HEK293 (cell line): ENCODE results near the gene RB1.

Source experiments
- CTCF ChIA-PET: fragments of 350-600 bp; formaldehyde crosslinking; extraction: SDS; loops from one replicate; lab custom pipeline; 2021; ENCODE audit warnings: antibody characterized with exemption; lab: Yijun Ruan, JAX
- POLR2A ChIA-PET: fragments of 300-600 bp; formaldehyde crosslinking; extraction: SDS; loops from one replicate; lab custom pipeline; 2020; ENCODE audit warnings: antibody characterized with exemption, inconsistent platforms; lab: Yijun Ruan, JAX
- H3K27ac ChIP-seq: fragments of 200-500 bp; sonication (Bioruptor generic); 2 replicates; pipeline ENCODE4 v1.5.1; 2014; ENCODE audit warnings: low read depth, low read length, control low read depth, inconsistent platforms; ENCODE audit errors: extremely low read depth
- H3K36me3 ChIP-seq, 2 experiments: fragments of 200-500 bp in 1 of 2; sonication (Bioruptor generic) in 1 of 2; 1 replicate in 1 of 2; 2 replicates in 1 of 2; pipeline ENCODE4 v1.5.1; 2014 to 2017; ENCODE audit warnings: inconsistent platforms in 2 of 2, low read length in 2 of 2; ENCODE audit not compliant: control insufficient read depth in 2 of 2, insufficient read depth in 1 of 2
- H3K4me1 ChIP-seq: fragments of 200-500 bp; sonication (Bioruptor generic); 2 replicates; pipeline ENCODE4 v1.5.1; 2014; ENCODE audit warnings: mild to moderate bottlenecking, low read length, inconsistent platforms; ENCODE audit not compliant: control insufficient read depth, insufficient read depth
- H3K4me3 ChIP-seq: 2 replicates; pipeline ENCODE4 v1.5.1; 2011; ENCODE audit warnings: low read depth, mild to moderate bottlenecking, control low read depth, low read length, moderate library complexity
- H3K9me3 ChIP-seq: fragments of 200-500 bp; sonication (Bioruptor generic); 2 replicates; pipeline ENCODE4 v1.5.1; 2014; ENCODE audit warnings: low read depth, low read length, inconsistent platforms; ENCODE audit not compliant: control insufficient read depth, insufficient read depth
- GLI4 ChIP-seq: fragments of 450-650 bp; formaldehyde crosslinking; IDR thresholded peaks from 2 replicates; pipeline ENCODE4 v1.5.1; 2016; ENCODE audit warnings: missing biosample characterization, missing genetic modification characterization
- KLF16 ChIP-seq: fragments of 450-650 bp; formaldehyde crosslinking; IDR thresholded peaks from 2 replicates; pipeline ENCODE4 v1.5.1; 2017; ENCODE audit warnings: missing biosample characterization, missing genetic modification characterization
- KLF8 ChIP-seq: fragments of 450-650 bp; formaldehyde crosslinking; IDR thresholded peaks from 2 replicates; pipeline ENCODE4 v1.5.1; 2016; ENCODE audit warnings: missing biosample characterization, missing genetic modification characterization
- PRDM1 ChIP-seq: fragments of 450-650 bp; formaldehyde crosslinking; IDR thresholded peaks from 2 replicates; pipeline ENCODE4; 2016; ENCODE audit warnings: missing biosample characterization, missing genetic modification characterization
- SALL2 ChIP-seq: fragments of 450-650 bp; formaldehyde crosslinking; IDR thresholded peaks from 2 replicates; pipeline ENCODE4 v1.5.0; 2017; ENCODE audit warnings: missing biosample characterization, mild to moderate bottlenecking, missing genetic modification characterization, borderline replicate concordance
- ZBTB7A ChIP-seq: fragments of 450-650 bp; formaldehyde crosslinking; IDR thresholded peaks from 2 replicates; pipeline ENCODE4 v1.5.1; 2016; ENCODE audit warnings: low read depth, missing biosample characterization, missing genetic modification characterization
- ZFHX2 ChIP-seq: fragments of 450-650 bp; formaldehyde crosslinking; conservative IDR thresholded peaks from 2 replicates; pipeline ENCODE4 v1.5.1; 2016; ENCODE audit warnings: missing biosample characterization, missing genetic modification characterization
- ZNF169 ChIP-seq: fragments of 450-650 bp; formaldehyde crosslinking; IDR thresholded peaks from 2 replicates; pipeline ENCODE4 v1.5.1; 2016; ENCODE audit warnings: missing biosample characterization, missing genetic modification characterization
- ZNF174 ChIP-seq: fragments of 450-650 bp; formaldehyde crosslinking; IDR thresholded peaks from 2 replicates; pipeline ENCODE4 v1.5.0; 2017; ENCODE audit warnings: missing biosample characterization, mild to moderate bottlenecking, missing genetic modification characterization
- ZNF248 ChIP-seq: fragments of 450-650 bp; formaldehyde crosslinking; IDR thresholded peaks from 2 replicates; pipeline ENCODE4 v1.5.1; 2017; ENCODE audit warnings: missing biosample characterization, missing genetic modification characterization
- ZNF292 ChIP-seq: fragments of 450-650 bp; formaldehyde crosslinking; IDR thresholded peaks from 2 replicates; pipeline ENCODE4 v1.5.1; 2016; ENCODE audit warnings: low read depth, missing biosample characterization, missing genetic modification characterization, borderline replicate concordance
- ZNF366 ChIP-seq: fragments of 450-650 bp; formaldehyde crosslinking; conservative IDR thresholded peaks from 2 replicates; pipeline ENCODE4 v1.5.1; 2016; ENCODE audit warnings: missing biosample characterization, missing genetic modification characterization
- ZNF549 ChIP-seq: fragments of 450-650 bp; IDR thresholded peaks from 2 replicates; pipeline ENCODE4 v1.5.1; 2018; ENCODE audit warnings: missing biosample characterization, missing genetic modification characterization, mild to moderate bottlenecking, inconsistent platforms, moderate library complexity
- ZNF585B ChIP-seq: fragments of 450-650 bp; formaldehyde crosslinking; IDR thresholded peaks from 2 replicates; pipeline ENCODE4 v1.5.1; 2016; ENCODE audit warnings: missing biosample characterization, missing genetic modification characterization
- ZNF707 ChIP-seq: fragments of 450-650 bp; formaldehyde crosslinking; IDR thresholded peaks from 2 replicates; pipeline ENCODE4 v1.5.1; 2016; ENCODE audit warnings: missing biosample characterization, missing genetic modification characterization
- ZNF785 ChIP-seq: fragments of 450-650 bp; formaldehyde crosslinking; IDR thresholded peaks from 2 replicates; pipeline ENCODE4 v1.5.1; 2016; ENCODE audit warnings: missing biosample characterization, missing genetic modification characterization
- TF ChIP-seq, protein P1 (sequence below): fragments of 450-650 bp; formaldehyde crosslinking; IDR thresholded peaks from 2 replicates; pipeline ENCODE4 v1.5.1; 2016; ENCODE audit warnings: missing biosample characterization, missing genetic modification characterization, low read depth
- TF ChIP-seq, protein P2 (sequence below): fragments of 450-650 bp; formaldehyde crosslinking; IDR thresholded peaks from 2 replicates; pipeline ENCODE4 v1.5.1; 2016; ENCODE audit warnings: missing biosample characterization, missing genetic modification characterization
- TF ChIP-seq, protein P3 (sequence below): fragments of 450-650 bp; formaldehyde crosslinking; IDR thresholded peaks from 2 replicates; pipeline ENCODE4 v1.5.1; 2016; ENCODE audit warnings: missing biosample characterization, missing genetic modification characterization

The RB1 gene

DNA sequence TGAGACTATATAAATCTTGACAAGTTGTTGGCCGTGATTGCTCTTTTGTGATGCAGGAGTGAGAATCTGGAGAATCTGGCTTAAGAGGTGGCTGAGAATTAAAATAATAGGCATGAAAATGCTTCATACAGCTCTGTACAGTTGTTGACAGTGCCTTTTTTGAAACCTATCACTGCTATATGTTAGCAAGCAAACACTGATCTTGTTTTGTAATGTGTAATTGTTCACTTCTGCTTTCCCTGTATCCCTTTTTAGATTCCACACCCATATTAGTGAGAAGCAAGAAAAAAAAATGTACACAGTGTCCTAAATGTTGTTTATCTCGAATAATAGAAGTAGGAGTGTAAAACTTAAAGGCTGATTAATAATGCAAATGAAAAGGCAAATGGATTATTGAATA lies 39.5 kb upstream of the RB1 start (continued):
- TF ChIP-seq ZNF549 (tag by site-specific recombination) = no peak
- TF ChIP-seq, all 188 proteins: peak for 0

DNA sequence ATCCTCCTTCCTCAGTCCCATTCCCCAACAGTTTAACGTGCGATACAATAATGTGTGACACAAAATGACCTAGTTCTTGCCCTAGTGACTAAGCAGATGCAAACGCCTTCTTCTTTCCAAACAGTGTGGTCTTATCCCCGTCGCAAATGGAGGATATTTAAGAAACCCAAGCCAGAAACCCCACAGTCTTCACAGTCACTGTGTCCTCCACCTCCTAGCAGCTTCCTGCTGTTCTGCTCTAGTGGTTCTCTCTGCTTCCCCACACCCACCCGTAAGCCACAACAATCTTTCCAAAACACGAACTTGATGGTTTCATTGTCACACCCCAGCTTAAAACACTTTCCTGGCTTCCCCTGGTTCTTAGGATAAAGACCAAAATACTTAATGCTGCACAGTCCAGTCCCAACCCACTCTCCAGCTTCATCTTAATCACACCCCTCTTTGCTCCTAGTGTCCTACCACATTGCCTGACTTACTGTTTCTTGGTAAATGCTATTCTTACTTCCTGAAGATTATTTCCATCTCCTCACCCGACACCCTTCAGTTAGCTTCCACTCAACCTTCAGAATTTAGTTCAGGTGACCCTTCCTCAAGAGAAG lies 38.2 kb upstream of the RB1 start:
- TF ChIP-seq ZBTB7A (tag by site-specific recombination) (no peak), ZNF248 (tag by site-specific recombination) (no peak), ZNF174 (tag by site-specific recombination) (no peak), KLF16 (tag by site-specific recombination) (no peak), ZNF169 (tag by site-specific recombination) (no peak), ZNF585B (tag by site-specific recombination) (no peak), SALL2 (tag by site-specific recombination) (no peak), ZFHX2 (tag by site-specific recombination) (no peak), PRDM1 (tag by site-specific recombination) (no peak), ZNF707 (tag by site-specific recombination) (no peak)
- TF ChIP-seq, protein P1, sequence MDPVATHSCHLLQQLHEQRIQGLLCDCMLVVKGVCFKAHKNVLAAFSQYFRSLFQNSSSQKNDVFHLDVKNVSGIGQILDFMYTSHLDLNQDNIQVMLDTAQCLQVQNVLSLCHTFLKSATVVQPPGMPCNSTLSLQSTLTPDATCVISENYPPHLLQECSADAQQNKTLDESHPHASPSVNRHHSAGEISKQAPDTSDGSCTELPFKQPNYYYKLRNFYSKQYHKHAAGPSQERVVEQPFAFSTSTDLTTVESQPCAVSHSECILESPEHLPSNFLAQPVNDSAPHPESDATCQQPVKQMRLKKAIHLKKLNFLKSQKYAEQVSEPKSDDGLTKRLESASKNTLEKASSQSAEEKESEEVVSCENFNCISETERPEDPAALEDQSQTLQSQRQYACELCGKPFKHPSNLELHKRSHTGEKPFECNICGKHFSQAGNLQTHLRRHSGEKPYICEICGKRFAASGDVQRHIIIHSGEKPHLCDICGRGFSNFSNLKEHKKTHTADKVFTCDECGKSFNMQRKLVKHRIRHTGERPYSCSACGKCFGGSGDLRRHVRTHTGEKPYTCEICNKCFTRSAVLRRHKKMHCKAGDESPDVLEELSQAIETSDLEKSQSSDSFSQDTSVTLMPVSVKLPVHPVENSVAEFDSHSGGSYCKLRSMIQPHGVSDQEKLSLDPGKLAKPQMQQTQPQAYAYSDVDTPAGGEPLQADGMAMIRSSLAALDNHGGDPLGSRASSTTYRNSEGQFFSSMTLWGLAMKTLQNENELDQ (tag by site-specific recombination) = no peak
- TF ChIP-seq, protein P2, sequence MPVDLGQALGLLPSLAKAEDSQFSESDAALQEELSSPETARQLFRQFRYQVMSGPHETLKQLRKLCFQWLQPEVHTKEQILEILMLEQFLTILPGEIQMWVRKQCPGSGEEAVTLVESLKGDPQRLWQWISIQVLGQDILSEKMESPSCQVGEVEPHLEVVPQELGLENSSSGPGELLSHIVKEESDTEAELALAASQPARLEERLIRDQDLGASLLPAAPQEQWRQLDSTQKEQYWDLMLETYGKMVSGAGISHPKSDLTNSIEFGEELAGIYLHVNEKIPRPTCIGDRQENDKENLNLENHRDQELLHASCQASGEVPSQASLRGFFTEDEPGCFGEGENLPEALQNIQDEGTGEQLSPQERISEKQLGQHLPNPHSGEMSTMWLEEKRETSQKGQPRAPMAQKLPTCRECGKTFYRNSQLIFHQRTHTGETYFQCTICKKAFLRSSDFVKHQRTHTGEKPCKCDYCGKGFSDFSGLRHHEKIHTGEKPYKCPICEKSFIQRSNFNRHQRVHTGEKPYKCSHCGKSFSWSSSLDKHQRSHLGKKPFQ (tag by site-specific recombination) = no peak
- H3K4me3 ChIP-seq = no peak overlapping the region
- CTCF ChIA-PET = no interaction called here

DNA sequence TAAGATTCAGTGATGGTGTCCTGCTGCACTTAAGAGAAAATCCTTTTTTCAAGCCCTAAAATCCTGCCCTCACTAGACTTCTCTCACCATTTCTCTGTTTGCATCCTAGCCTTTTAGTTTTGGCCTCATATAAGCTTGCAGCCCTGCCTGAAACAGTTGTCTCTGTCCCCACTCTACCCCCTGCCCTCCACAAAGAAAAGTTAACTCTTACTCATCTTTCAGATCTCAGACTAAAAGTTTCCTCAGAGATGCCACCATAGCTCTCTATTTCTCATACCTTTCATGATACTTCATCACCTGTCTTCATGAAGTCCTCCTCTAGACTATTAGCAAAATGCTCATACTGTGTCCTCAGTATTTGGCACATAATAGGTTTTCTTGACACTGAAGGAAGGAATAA lies 37.4 kb upstream of the RB1 start:
- TF ChIP-seq ZNF785 (tag by site-specific recombination) = no peak
- TF ChIP-seq KLF8 (tag by site-specific recombination) = no peak
- no peak for TF ChIP-seq ZNF366 (tag by site-specific recombination)
- no peak for TF ChIP-seq GLI4 (tag by site-specific recombination)
- TF ChIP-seq, protein P3, sequence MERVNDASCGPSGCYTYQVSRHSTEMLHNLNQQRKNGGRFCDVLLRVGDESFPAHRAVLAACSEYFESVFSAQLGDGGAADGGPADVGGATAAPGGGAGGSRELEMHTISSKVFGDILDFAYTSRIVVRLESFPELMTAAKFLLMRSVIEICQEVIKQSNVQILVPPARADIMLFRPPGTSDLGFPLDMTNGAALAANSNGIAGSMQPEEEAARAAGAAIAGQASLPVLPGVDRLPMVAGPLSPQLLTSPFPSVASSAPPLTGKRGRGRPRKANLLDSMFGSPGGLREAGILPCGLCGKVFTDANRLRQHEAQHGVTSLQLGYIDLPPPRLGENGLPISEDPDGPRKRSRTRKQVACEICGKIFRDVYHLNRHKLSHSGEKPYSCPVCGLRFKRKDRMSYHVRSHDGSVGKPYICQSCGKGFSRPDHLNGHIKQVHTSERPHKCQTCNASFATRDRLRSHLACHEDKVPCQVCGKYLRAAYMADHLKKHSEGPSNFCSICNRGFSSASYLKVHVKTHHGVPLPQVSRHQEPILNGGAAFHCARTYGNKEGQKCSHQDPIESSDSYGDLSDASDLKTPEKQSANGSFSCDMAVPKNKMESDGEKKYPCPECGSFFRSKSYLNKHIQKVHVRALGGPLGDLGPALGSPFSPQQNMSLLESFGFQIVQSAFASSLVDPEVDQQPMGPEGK (tag by site-specific recombination) = no peak
- TF ChIP-seq ZNF292 (tag by site-specific recombination) = no peak
- ChIA-PET POLR2A (no interaction called here), CTCF (interaction anchor here (0.7 to 1.2 kb wide), 2 partner anchors 140 to 320 kb away, joined by 3 read pairs; no protein-coding TSS in a partner anchor)
- Histone ChIP-seq H3K9me3 (no peaks in the 10 kb centered on the region), H3K4me3 (no peak overlapping the region), H3K4me1 (peaks cover 6% of the 10 kb centered on the region; the same call in 1 of the 2 replicates), H3K36me3 (peaks cover 18 to 35% of the 10 kb centered on the region in 2 experiments), H3K27ac (no peak overlapping the region)

More for the DNA sequence above, 38.2 kb upstream of the RB1 start:
- peaks cover 6% of the 10 kb centered on the region; the same call in 1 of the 2 replicates for H3K4me1 ChIP-seq
- POLR2A ChIA-PET = no interaction called here
- H3K9me3 ChIP-seq = no peaks in the 10 kb centered on the region
- H3K36me3 ChIP-seq = peaks cover 20 to 43% of the 10 kb centered on the region in 2 experiments
- no peak overlapping the region for H3K27ac ChIP-seq
